Right cardiac atrium (tissue), 5 donors: ENCODE measurements around the gene THRB. TPM values are rescaled to one million over a fixed set of nuclear protein-coding genes. Genes with fewer than 3 reads are reported as not detected.

Experiments
- ATAC-seq, 2 donors: fragments of 200-7000 bp; cut with Tn5 transposase; one replicate each; pipeline versions ENCODE4 v1.8.0 to v1.9.1; 2020; ENCODE audit warnings: moderate library complexity in 2 of 2, mild to moderate bottlenecking in 1 of 2
- DNase-seq, 3 donors: peaks; one replicate each; pipeline ENCODE4 v3.0.0-alpha.2; 2020
- H3K27ac ChIP-seq: one replicate; pipeline ENCODE4 v1.5.1; 2013; ENCODE audit warnings: mild to moderate bottlenecking, low read length, control low read depth, moderate library complexity
- H3K27me3 ChIP-seq: one replicate; pipeline ENCODE4 v1.6.1; 2013; ENCODE audit not compliant: control insufficient read depth, insufficient read depth
- H3K4me1 ChIP-seq: one replicate; pipeline ENCODE4 v1.6.1; 2013; ENCODE audit warnings: low read length; ENCODE audit not compliant: control insufficient read depth, insufficient read depth
- H3K4me3 ChIP-seq: one replicate; pipeline ENCODE4 v1.5.1; 2013; ENCODE audit warnings: low read length, control low read depth
- H3K9me3 ChIP-seq: one replicate; pipeline ENCODE4 v1.6.1; 2013; ENCODE audit warnings: low read length; ENCODE audit not compliant: control insufficient read depth
- WGBS: extraction: QIAGEN DNeasy Blood & Tissue Kit; methylation state at CpG from one replicate; pipeline ENCODE4 v1.1.7; 2013; 5-methylcytosine and 5-hydroxymethylcytosine counted together
- intact Hi-C, 4 donors: fragments of 100-400 bp; cut with DNase I; formaldehyde crosslinking; loops; one replicate each; pipeline versions ENCODE4 v1.11.0 to v1.14.0; 2022 to 2023
- polyA plus RNA-seq: library from polyadenylated mRNA; stranded (reverse); fragments of 200-250 nt; gene quantifications from one replicate; pipeline ENCODE4 v1.2.3, GENCODE V29; 2013
- total RNA-seq, 4 donors: library from RNA; stranded (reverse); fragmentation: NEBNext Ultra II Directional; extraction: Animal tissue kit (Norgen Biotek cat#: 25700); gene quantifications; one replicate each; pipeline ENCODE4 v1.2.1, GENCODE V29; 2021
- donor health status: healthy with polysubstance abuse.
- donor health status: DM: no; HTN: yes; CAD: no.
- donor health status: DM: no; HTN: no; CAD: no.
- donor health status: DM: no; HTN: yes; CAD: no; lungs with severe emphysema.
- donor health status: DM: yes; HTN: yes; CAD: no.

Gene THRB
- total and polyA plus RNA-seq, 5 donors = 5.3 to 25.0 (median 18.5) TPM

GRCh38 chr3:24500806-24501205 is 6.2 kb upstream of the THRB start:
- no peaks in the 10 kb centered on the region for H3K9me3 ChIP-seq
- intact Hi-C loops = no loop called here
- no peak overlapping the region for H3K27ac ChIP-seq
- peaks cover 3% of the 10 kb centered on the region for H3K4me1 ChIP-seq
- H3K27me3 ChIP-seq = no peaks in the 10 kb centered on the region
- 91% methylated on average over 1 of the region's 1 CpG for WGBS
- no peak for ATAC-seq
- DNase-seq = no peak
- no peak overlapping the region for H3K4me3 ChIP-seq

GRCh38 chr3:24499991-24500390 is 5.3 kb upstream of the THRB start:
- DNase-seq = no peak
- intact Hi-C loops = loop anchor here (5.0 to 10.0 kb wide), 4 partner anchors 65 to 238 kb away; no protein-coding TSS in a partner anchor
- Histone ChIP-seq H3K4me1 (peaks cover 3% of the 10 kb centered on the region), H3K9me3 (no peaks in the 10 kb centered on the region), H3K4me3 (no peak overlapping the region), H3K27ac (no peak overlapping the region), H3K27me3 (no peaks in the 10 kb centered on the region)
- no peak for ATAC-seq
- WGBS = 82% methylated on average over 3 of the region's 3 CpGs

- 86% methylated on average over 2 of the region's 2 CpGs for WGBS
- Histone ChIP-seq H3K27me3 (no peaks in the 10 kb centered on the region), H3K4me1 (peaks cover 3% of the 10 kb centered on the region), H3K27ac (no peak overlapping the region), H3K4me3 (no peak overlapping the region), H3K9me3 (no peaks in the 10 kb centered on the region)
- intact Hi-C loops = loop anchor here (5.0 to 10.0 kb wide), 4 partner anchors 64 to 236 kb away; no protein-coding TSS in a partner anchor
- no peak for ATAC-seq
- no peak for DNase-seq
These were observed 4.1 kb upstream of the THRB start for GRCh38 chr3:24498796-24499195.

GRCh38 chr3:24498391-24498790 is 3.7 kb upstream of the THRB start:
- 80% methylated on average over 2 of the region's 2 CpGs for WGBS
- DNase-seq = no peak
- no peak overlapping the region for H3K4me3 ChIP-seq
- no peaks in the 10 kb centered on the region for H3K9me3 ChIP-seq
- ATAC-seq = no peak
- peaks cover 3% of the 10 kb centered on the region for H3K4me1 ChIP-seq
- intact Hi-C loops = loop anchor here (5.0 to 10.0 kb wide), 4 partner anchors 64 to 236 kb away; no protein-coding TSS in a partner anchor
- no peaks in the 10 kb centered on the region for H3K27me3 ChIP-seq
- no peak overlapping the region for H3K27ac ChIP-seq

- no peak overlapping the region for H3K4me3 ChIP-seq
- WGBS = 94% methylated on average over 2 of the region's 2 CpGs
- intact Hi-C loops = loop anchor here (5.0 to 10.0 kb wide), 4 partner anchors 63 to 236 kb away; no protein-coding TSS in a partner anchor
- H3K9me3 ChIP-seq = no peaks in the 10 kb centered on the region
- no peak for DNase-seq
- no peaks in the 10 kb centered on the region for H3K27me3 ChIP-seq
- ATAC-seq = no peak
- H3K4me1 ChIP-seq = peaks cover 3% of the 10 kb centered on the region
- H3K27ac ChIP-seq = no peak overlapping the region
These were observed 3.3 kb upstream of the THRB start for GRCh38 chr3:24497942-24498341.

- ATAC-seq (peak; percentile 53 to 55), DNase-seq (peak; percentile 85 to 95 (median 91))
- Histone ChIP-seq H3K27me3 (no peaks in the 10 kb centered on the region), H3K4me1 (peaks cover 3% of the 10 kb centered on the region), H3K9me3 (no peaks in the 10 kb centered on the region), H3K27ac (no peak overlapping the region), H3K4me3 (no peak overlapping the region)
- 50% methylated on average over 16 of the region's 16 CpGs for WGBS
- intact Hi-C loops = loop anchor here (5.0 to 10.0 kb wide), 4 partner anchors 62 to 235 kb away; no protein-coding TSS in a partner anchor
These were observed 2.2 kb upstream of the THRB start for GRCh38 chr3:24496529-24497482.

GRCh38 chr3:24495326-24495994 is 810 bp upstream of the THRB start:
- Histone ChIP-seq H3K4me1 (peaks cover 3% of the 10 kb centered on the region), H3K27me3 (no peaks in the 10 kb centered on the region), H3K4me3 (peak overlapping the region; percentile 59)

GRCh38 chr3:24493746-24494617 is 668 bp downstream of the THRB start:
- no peaks in the 10 kb centered on the region for H3K9me3 ChIP-seq
- ATAC-seq (peak; percentile 83 to 84), DNase-seq (peak; percentile 85 to 94 (median 93))
- intact Hi-C loops = loop anchor here (10.0 kb wide), 3 partner anchors 59 to 229 kb away; no protein-coding TSS in a partner anchor
- H3K27ac ChIP-seq = peak overlapping the region; percentile 62
- no peaks in the 10 kb centered on the region for H3K27me3 ChIP-seq
- under 1% methylated on average over 50 of the region's 50 CpGs for WGBS
- peak overlapping the region; percentile 59 for H3K4me3 ChIP-seq
- H3K4me1 ChIP-seq = peaks cover 3% of the 10 kb centered on the region

More at GRCh38 chr3:24495326-24495994, 810 bp upstream of the THRB start:
- ATAC-seq (peak; percentile 44 to 49), DNase-seq (peak; percentile 51 to 84 (median 78))
- WGBS = 8% methylated on average over 63 of the region's 63 CpGs
- Histone ChIP-seq H3K27ac (peak overlapping the region; percentile 62), H3K9me3 (no peaks in the 10 kb centered on the region)
- intact Hi-C loops = loop anchor here (5.0 to 10.0 kb wide), 4 partner anchors 61 to 233 kb away; no protein-coding TSS in a partner anchor

GRCh38 chr3:24492971-24493551 is 1.6 kb downstream of the THRB start:
- no peak for DNase-seq
- Histone ChIP-seq H3K4me1 (peaks cover 3% of the 10 kb centered on the region), H3K27me3 (no peaks in the 10 kb centered on the region), H3K27ac (no peak overlapping the region), H3K9me3 (no peaks in the 10 kb centered on the region), H3K4me3 (peak overlapping the region; percentile 59)
- WGBS = 62% methylated on average over 4 of the region's 4 CpGs
- intact Hi-C loops = loop anchor here (10.0 kb wide), 3 partner anchors 58 to 228 kb away; no protein-coding TSS in a partner anchor
- ATAC-seq = no peak

- ATAC-seq (peak in 1 of 2 donors; percentile 12), DNase-seq (peak in 1 of 3 donors; percentile 19)
- Histone ChIP-seq H3K4me3 (no peak overlapping the region), H3K4me1 (peaks cover 4% of the 10 kb centered on the region), H3K27me3 (no peaks in the 10 kb centered on the region), H3K9me3 (no peaks in the 10 kb centered on the region), H3K27ac (no peak overlapping the region)
- intact Hi-C loops = loop anchor here (10.0 kb wide), 3 partner anchors 55 to 225 kb away; no protein-coding TSS in a partner anchor
- WGBS = 41% methylated on average over 2 of the region's 2 CpGs
These were observed 4.5 kb downstream of the THRB start for GRCh38 chr3:24490151-24490550.
